Osteocyte (in vitro differentiated cells): ENCODE results near the gene PGS1. TPM values are rescaled to one million over a fixed set of nuclear protein-coding genes. Genes with fewer than 3 reads are reported as not detected.
A peak's percentile ranks its signal among the peaks of the same experiment; 100 is the strongest.

ENCODE experiments used
- DNase-seq: peaks from one replicate; pipeline ENCODE4 v3.0.0; 2021; ENCODE audit warnings: mixed read lengths; ENCODE audit not compliant: unreplicated experiment; ENCODE audit errors: extremely low spot score
- H3K27ac Mint-ChIP-seq: one replicate; pipeline ENCODE4 v1.8.0; 2021; ENCODE audit warnings: mild to moderate bottlenecking, mixed read lengths; ENCODE audit not compliant: unreplicated experiment
- H3K27me3 Mint-ChIP-seq: one replicate; pipeline ENCODE4 v1.8.0; 2021; ENCODE audit warnings: mixed read lengths; ENCODE audit not compliant: unreplicated experiment
- H3K36me3 Mint-ChIP-seq: one replicate; pipeline ENCODE4 v1.8.0; 2021; ENCODE audit warnings: mixed read lengths; ENCODE audit not compliant: unreplicated experiment
- H3K4me1 Mint-ChIP-seq: one replicate; pipeline ENCODE4 v1.8.0; 2021; ENCODE audit warnings: mixed read lengths; ENCODE audit not compliant: unreplicated experiment
- H3K4me3 Mint-ChIP-seq: one replicate; pipeline ENCODE4 v1.8.0; 2021; ENCODE audit warnings: mild to moderate bottlenecking, moderate library complexity, mixed read lengths; ENCODE audit not compliant: unreplicated experiment
- H3K9me3 Mint-ChIP-seq: one replicate; pipeline ENCODE4 v1.8.0; 2021; ENCODE audit warnings: mixed read lengths; ENCODE audit not compliant: unreplicated experiment
- CTCF ChIP-seq: fragments of 200-600 bp; sonication (generic); IDR thresholded peaks from 2 replicates; pipeline ENCODE4 v1.5.0; 2021; ENCODE audit warnings: antibody characterized with exemption, mild to moderate bottlenecking, moderate library complexity
- total RNA-seq: library from RNA; stranded (reverse); gene quantifications from 2 replicates; pipeline ENCODE4 v1.2.1, GENCODE V29; 2021

PGS1 gene
- total RNA-seq, 1 donor from 2014 or later = 53.0 TPM

DNA sequence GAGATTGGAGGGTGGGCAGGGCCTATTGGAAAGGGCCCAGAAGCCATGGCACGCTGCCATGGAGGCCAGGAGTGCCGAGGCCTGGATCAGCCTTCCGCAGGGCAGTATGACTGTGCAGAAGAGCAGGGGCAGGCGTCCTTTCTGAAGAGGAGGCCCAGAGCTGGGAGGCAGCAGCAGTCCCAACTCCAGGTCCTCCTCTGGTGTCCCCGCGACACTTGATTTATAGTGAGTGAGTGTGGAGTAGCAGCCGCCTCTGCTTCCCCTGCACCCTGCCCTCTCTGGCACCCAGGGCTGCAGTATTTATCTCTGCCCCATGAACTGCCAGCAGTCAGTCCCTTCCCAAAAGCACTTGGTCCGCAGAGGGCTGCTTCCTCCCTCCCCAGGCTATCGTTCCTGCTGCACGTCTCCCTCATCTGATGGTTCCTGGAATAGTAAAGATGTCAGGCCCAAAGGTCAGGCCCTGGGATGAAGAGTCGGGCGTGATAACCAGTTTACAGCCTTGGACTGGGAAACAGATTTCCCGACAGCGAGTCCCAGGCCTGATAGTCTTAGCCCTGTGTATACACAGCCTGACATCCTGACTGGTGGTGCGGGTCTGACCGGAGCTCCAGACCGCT lies 32.9 kb downstream of the PGS1 start:
- peaks cover 62% of the 10 kb centered on the region for H3K4me1 Mint-ChIP-seq
- H3K9me3 Mint-ChIP-seq = no peaks in the 10 kb centered on the region
- TF ChIP-seq CTCF = no peak
- no peaks in the 10 kb centered on the region for H3K27me3 Mint-ChIP-seq
- DNase-seq = no peak
- peaks cover 7% of the 10 kb centered on the region for H3K36me3 Mint-ChIP-seq
- H3K4me3 Mint-ChIP-seq = no peak overlapping the region
- no peak overlapping the region for H3K27ac Mint-ChIP-seq

DNA sequence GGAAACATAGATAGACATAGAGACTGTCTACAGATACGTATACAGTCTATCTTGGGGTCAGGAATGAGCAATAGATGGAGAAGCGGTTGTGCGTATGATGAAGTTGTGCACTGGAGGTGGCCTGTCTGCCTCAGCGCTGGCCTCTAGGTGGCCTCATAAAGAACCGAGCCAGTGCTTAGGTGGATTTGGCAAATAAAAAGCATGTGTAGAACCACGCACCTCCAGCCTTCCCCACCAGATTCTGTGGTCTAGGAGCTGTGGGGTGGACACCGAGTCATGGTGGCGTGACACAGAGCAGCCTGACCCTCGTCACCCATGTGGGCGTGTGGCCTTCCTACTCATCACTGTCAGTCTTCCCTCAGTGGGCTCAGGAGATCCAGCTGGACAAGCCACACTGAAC lies 34.0 kb downstream of the PGS1 start:
- H3K27ac Mint-ChIP-seq = no peak overlapping the region
- H3K4me3 Mint-ChIP-seq = no peak overlapping the region
- peak; percentile 42 for TF ChIP-seq CTCF
- H3K9me3 Mint-ChIP-seq = no peaks in the 10 kb centered on the region
- peaks cover 11% of the 10 kb centered on the region for H3K36me3 Mint-ChIP-seq
- peaks cover 69% of the 10 kb centered on the region for H3K4me1 Mint-ChIP-seq
- no peak for DNase-seq
- H3K27me3 Mint-ChIP-seq = no peaks in the 10 kb centered on the region

GRCh38 chr17:78414178-78415162 lies 36.0 kb downstream of the PGS1 start:
- Mint-ChIP-seq H3K27me3 (no peaks in the 10 kb centered on the region), H3K9me3 (no peaks in the 10 kb centered on the region), H3K36me3 (peaks cover 13% of the 10 kb centered on the region), H3K4me3 (no peak overlapping the region), H3K4me1 (peaks cover 71% of the 10 kb centered on the region), H3K27ac (peak overlapping the region; percentile 54)
- no peak for TF ChIP-seq CTCF
- no peak for DNase-seq

DNA sequence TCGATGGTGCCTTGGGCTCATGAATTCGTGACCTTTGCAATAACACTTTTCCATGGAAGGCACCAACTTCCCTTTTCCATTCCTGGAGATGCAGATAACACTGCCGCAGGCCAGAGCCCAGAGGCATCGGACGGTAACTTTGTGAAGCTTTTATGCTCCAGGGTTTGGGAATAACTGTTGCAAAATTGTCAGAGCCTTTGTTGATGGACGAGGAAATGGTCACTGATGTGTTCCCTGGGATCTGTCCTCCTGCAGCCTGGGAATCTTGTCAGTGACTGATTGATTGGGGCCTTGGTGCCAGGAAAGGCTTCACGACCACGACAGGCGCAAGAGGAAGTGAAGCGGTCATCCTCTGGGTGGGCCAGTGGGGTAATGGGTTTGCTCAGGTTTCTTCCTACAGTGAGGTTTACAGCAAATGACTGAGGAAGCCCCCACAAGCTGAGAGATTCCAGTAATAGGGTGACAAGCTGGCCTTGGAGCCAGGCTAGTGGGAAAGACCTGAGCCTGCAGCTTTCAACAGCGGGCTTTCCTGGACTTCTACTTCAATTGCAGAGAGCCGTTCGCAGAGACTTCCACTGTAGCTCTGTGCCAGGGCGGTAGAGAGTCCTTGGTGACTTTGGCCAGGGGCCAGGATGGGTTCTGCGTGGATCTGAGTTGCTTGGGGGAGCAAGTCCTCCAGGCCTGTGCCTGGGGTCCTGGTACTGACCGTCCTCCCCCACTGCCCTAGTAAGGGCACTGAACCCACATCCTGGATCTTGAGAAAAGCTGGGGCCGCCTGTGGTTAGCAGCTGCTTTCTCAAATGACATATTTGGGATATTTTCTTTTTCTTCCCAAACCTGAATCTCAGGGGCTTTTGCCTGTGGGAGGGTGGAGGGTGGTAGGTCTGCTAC lies 37.6 kb downstream of the PGS1 start:
- Mint-ChIP-seq H3K27ac (peak overlapping the region; percentile 95), H3K4me1 (peaks cover 78% of the 10 kb centered on the region), H3K36me3 (peaks cover 23% of the 10 kb centered on the region)

More for the DNA sequence above, 37.6 kb downstream of the PGS1 start:
- no peak for DNase-seq
- Mint-ChIP-seq H3K9me3 (no peaks in the 10 kb centered on the region), H3K4me3 (no peak overlapping the region), H3K27me3 (no peaks in the 10 kb centered on the region)
- TF ChIP-seq CTCF = no peak
